AG04450 (cell line): Measurements from ENCODE around the gene IL36G. TPM values are rescaled to one million over a fixed set of nuclear protein-coding genes. Genes with fewer than 3 reads are reported as not detected.

ENCODE experiments used
- CTCF ChIA-PET: fragments of 300-600, 350-600 bp; formaldehyde crosslinking; extraction: SDS; loops from one replicate; lab custom pipeline; 2022; ENCODE audit warnings: antibody characterized with exemption, inconsistent platforms; lab: Charles Lee
- POLR2A ChIA-PET: fragments of 350-600 bp; formaldehyde crosslinking; extraction: SDS; loops from one replicate; lab custom pipeline; 2021; ENCODE audit warnings: antibody characterized with exemption, inconsistent platforms; lab: Yijun Ruan, JAX
- DNase-seq: peaks from one replicate; pipeline ENCODE4 v3.0.0-alpha.2; 2011; ENCODE audit warnings: low read depth, low spot score
- H3K27ac ChIP-seq: one replicate; pipeline ENCODE4 v1.5.1; 2012; ENCODE audit warnings: low read depth, low read length, control low read depth
- H3K27me3 ChIP-seq: one replicate; pipeline ENCODE4 v1.6.0; 2012; ENCODE audit warnings: low read length; ENCODE audit not compliant: control insufficient read depth, insufficient read depth
- H3K4me3 ChIP-seq: 2 replicates; pipeline ENCODE4 v1.5.1; 2011; ENCODE audit warnings: mild to moderate bottlenecking, low read depth, low read length, control low read depth
- H3K9me3 ChIP-seq: 2 replicates; pipeline ENCODE4 v1.5.1; 2012; ENCODE audit warnings: low read length; ENCODE audit not compliant: control insufficient read depth, insufficient read depth
- polyA plus RNA-seq: library from polyadenylated mRNA; depleted of rRNA; stranded (reverse); fragments of >200 nt; gene quantifications from 2 replicates; pipeline ENCODE4 v1.2.3, GENCODE V29; 2011
- TF ChIP-seq, protein P1 (sequence below): IDR thresholded peaks from 2 replicates; pipeline ENCODE4 v1.5.1; 2011; ENCODE audit warnings: low read depth, low read length, control low read depth, inconsistent platforms

IL36G gene
- polyA plus RNA-seq, 1 experiment: not detected

DNA sequence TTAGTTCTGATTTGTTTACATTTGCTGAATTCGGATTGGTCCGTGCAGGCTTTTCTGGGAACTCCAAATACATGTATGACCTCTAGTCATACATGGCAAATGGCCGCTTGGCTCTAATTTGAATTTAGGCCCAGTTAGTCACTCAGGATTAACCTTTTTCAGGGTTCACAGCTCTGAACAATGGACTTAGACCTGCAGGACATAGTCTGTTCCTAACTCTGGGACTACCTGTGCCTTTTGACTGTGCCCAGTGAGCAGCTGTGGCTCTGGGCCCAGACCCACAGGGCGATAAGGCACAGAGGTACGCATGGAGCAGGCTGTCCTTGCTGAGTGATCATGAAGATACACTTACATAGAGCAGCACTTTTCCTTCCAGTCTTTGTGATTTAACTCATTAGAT is 38.4 kb upstream of the IL36G start:
- Histone ChIP-seq H3K27me3 (peaks cover 3% of the 10 kb centered on the region), H3K9me3 (no peaks in the 10 kb centered on the region), H3K27ac (no peak overlapping the region), H3K4me3 (no peak overlapping the region)
- CTCF ChIA-PET: interaction anchor here (1.7 to 5.0 kb wide), 2 partner anchors 189 to 202 kb away, joined by 3 to 541 read pairs; no protein-coding TSS in a partner anchor
- POLR2A ChIA-PET: no interaction called here
- TF ChIP-seq, protein P1, sequence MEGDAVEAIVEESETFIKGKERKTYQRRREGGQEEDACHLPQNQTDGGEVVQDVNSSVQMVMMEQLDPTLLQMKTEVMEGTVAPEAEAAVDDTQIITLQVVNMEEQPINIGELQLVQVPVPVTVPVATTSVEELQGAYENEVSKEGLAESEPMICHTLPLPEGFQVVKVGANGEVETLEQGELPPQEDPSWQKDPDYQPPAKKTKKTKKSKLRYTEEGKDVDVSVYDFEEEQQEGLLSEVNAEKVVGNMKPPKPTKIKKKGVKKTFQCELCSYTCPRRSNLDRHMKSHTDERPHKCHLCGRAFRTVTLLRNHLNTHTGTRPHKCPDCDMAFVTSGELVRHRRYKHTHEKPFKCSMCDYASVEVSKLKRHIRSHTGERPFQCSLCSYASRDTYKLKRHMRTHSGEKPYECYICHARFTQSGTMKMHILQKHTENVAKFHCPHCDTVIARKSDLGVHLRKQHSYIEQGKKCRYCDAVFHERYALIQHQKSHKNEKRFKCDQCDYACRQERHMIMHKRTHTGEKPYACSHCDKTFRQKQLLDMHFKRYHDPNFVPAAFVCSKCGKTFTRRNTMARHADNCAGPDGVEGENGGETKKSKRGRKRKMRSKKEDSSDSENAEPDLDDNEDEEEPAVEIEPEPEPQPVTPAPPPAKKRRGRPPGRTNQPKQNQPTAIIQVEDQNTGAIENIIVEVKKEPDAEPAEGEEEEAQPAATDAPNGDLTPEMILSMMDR: no peak
- no peak for DNase-seq

DNA sequence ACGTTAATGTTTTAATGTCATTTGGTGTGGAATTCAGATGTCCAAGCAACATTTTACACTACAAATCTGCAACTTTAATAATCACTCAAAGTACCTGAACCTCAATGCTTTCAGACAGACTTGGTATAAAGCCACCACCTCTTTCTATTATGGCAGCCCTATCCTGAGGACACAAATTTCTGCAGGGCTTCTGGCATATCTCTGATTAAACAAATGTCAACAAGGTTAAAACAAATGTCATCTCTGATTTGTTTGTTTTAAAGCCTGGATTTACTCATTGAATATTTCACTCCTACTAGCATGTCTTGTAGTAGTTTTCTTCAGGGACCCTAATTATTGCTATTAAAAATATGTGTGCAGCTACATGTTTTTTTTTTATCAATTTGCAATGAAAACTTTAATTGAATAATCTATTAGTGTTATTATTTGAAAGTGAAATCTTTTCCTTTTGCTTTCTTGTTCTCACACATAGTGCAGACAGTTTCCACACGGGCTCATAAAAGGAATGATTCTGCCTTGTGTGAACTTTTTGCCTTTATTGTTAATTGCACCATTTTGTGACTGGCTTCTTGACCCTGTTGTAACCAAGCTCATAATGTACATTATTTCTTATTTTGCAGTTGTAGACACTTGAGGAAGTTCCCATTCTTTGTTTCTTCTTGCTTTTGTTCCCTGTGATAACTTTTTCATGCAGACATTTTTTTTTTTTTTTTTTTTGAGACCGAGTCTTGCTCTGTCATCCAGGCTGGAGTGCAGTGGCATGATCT is 36.8 kb upstream of the IL36G start:
- H3K9me3 ChIP-seq: peaks cover 3% of the 10 kb centered on the region; the same call in 1 of the 2 replicates
- CTCF ChIA-PET: interaction anchor here (0.5 to 5.0 kb wide), 61 partner anchors 8 to 1006 kb away, joined by 3 to 541 read pairs (median 6); partner anchors contain the start of genes IL1A and IL1B
- no peak overlapping the region for H3K4me3 ChIP-seq
- POLR2A ChIA-PET: interaction anchor here (0.7 kb wide), 1 partner anchor 98 kb away, joined by 5 read pairs; no protein-coding TSS in a partner anchor
- DNase-seq: no peak
- TF ChIP-seq, protein P1: no peak
- H3K27me3 ChIP-seq: peaks cover 3% of the 10 kb centered on the region
- H3K27ac ChIP-seq: no peak overlapping the region

DNA sequence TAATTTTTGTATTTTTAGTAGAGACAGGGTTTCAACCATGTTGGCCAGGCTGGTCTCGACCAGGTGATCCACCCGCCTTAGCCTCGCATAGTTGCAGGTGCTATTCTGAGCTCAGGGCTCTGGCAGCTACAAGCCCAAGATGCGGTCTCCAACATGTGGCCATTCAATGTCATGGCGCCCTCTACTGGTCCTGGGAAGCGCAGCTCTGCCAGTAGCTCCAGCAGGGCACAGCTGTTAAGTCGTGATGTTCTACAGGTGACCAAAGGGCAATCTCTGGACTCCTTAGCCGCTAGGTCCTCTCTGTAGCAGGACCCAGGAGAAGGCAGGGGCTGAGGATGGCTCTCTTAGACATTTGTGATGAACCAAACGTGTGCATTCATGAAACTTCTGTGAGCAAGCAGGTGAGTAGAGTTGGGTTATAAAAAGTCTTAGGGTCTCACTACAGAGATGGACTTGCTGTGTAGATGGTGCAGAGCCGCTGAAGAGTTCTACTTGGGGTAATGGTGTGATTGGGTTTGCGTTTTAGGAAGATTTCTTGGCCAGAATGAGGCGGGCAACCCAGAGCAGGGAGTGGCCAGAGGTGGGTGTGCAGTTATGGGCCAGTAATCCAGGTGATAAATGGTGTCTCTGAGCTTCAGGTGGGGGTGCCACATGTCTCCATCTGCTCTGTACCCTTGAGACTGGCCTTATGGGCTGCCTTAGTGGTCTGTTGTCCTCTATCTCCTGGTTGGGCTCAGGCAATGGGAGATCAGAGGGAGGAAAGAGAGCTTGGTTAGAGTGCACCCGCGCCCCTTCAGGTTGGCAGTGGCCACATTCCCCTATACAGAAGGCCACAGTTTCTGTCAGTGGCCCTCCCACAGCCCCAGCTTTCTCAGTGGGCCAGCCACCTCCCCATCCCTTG is 35.8 kb upstream of the IL36G start:
- peaks cover 10% of the 10 kb centered on the region for H3K27me3 ChIP-seq
- peaks cover 3% of the 10 kb centered on the region; the same call in 1 of the 2 replicates for H3K9me3 ChIP-seq
- DNase-seq: peak; percentile 50
- ChIA-PET CTCF (interaction anchor here (0.6 to 5.0 kb wide), 59 partner anchors 9 to 467 kb away, joined by 3 to 541 read pairs (median 5); partner anchors contain the start of genes IL1A and IL1B), POLR2A (no interaction called here)
- TF ChIP-seq, protein P1: peak; percentile 98
- no peak overlapping the region for H3K27ac ChIP-seq
- no peak overlapping the region for H3K4me3 ChIP-seq

DNA sequence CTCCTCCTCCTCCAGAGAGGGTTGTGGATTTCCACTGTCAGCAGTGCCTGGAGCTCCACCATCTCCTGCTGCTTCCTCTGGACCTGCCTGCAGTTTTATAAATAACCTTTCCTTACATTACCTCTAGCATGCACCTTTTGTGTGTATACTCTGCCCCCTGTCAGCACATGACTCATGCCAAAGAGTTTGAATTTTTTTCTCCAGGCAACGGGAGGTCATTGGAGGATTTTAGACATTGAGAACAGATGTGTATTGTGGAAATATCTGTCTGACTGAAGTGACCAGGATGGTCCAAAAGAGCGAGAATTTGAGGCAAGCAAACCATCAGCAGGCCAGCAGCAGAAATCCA is 35.2 kb upstream of the IL36G start:
- no peak overlapping the region for H3K27ac ChIP-seq
- peaks cover 3% of the 10 kb centered on the region; the same call in 1 of the 2 replicates for H3K9me3 ChIP-seq
- peaks cover 15% of the 10 kb centered on the region for H3K27me3 ChIP-seq
- DNase-seq: no peak
- ChIA-PET POLR2A (no interaction called here), CTCF (interaction anchor here (0.7 to 5.0 kb wide), 19 partner anchors 9 to 342 kb away, joined by 3 to 541 read pairs (median 11); no protein-coding TSS in a partner anchor)
- TF ChIP-seq, protein P1: no peak
- H3K4me3 ChIP-seq: no peak overlapping the region
